NCI-H82 treated with DMSO at 0.1 percent for 48 hours (cell line): ENCODE results near the gene LBP.
A peak's percentile ranks its signal among the peaks of the same experiment; 100 is the strongest.
"Not testable (repeated sequence)": the region's sequence is repeated elsewhere in the genome, so short reads cannot be mapped to it uniquely, and the experiment has no call there.

Source experiments
- DNase-seq: peaks from one replicate; lab custom pipeline; 2025; ENCODE audit not compliant: unreplicated experiment; lab: John Stamatoyannopoulos, UW

Gene LBP

DNA sequence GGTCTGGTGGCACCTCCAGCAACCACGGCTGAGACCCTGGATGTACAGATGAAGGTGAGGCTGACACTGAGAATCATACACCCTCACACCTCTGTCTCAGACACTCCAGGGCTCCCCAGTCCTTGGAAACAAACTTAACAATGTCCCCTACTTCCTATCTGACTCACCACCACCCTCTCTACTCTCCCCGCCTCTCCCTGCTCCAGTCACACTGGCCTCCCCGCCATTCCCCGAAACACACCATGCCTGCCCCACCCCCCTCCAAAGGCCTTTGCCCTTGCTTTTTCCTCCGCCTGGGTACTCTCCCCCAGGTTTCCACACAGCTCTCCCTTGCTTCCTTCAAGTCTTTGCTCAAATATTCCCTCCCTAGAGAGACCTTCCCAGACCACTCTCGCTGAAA lies 26.1 kb upstream of the LBP start:
- DNase-seq: no peak

DNA sequence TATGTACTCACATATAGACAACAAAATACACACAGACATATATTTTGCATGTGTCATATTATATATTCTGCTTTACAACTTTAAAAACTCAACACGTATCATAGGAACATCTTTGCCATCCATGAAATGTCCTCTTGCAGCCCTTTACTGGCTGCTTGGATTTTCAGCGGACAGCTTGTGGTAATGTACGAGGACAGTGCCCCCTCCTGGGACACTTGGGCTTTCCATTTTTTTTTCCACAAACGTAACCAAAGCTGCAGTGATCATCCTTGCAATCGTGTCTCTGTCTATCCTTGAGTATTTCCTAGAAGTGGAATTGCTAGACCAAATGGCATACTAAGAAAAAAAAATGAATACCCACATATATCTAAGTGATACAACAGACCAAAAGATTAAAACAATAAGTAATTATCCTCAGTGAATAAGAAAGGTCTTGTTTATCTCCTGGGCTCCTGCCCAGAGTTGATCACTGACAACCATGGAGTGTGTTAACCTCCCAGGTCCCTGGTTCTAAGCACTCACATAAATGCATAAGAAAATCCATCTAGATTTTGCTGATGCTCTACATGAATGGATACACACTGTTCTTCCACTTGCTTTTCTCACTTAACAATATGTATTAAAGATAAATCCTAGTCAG lies 24.2 kb upstream of the LBP start:
- peak; percentile 55 for DNase-seq

DNA sequence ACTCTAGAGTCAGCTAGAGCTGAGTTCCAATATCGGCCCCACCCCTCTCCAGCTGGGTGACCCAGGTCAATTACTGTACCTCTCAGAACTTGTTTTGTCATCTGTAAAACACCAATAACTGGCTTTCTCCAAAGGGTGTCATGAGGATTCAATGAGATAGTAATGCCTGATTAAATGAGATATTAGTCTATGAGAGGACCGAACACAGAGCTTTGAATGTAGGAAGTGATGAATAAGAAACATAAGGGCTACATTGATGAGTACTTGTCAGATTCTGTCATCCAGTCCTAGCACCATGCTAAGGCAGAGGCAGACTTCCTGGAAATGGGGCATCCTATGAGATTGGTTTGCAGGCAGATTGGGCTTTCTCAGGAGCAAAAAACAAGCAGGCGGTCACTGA lies 22.1 kb upstream of the LBP start:
- no peak for DNase-seq

DNA sequence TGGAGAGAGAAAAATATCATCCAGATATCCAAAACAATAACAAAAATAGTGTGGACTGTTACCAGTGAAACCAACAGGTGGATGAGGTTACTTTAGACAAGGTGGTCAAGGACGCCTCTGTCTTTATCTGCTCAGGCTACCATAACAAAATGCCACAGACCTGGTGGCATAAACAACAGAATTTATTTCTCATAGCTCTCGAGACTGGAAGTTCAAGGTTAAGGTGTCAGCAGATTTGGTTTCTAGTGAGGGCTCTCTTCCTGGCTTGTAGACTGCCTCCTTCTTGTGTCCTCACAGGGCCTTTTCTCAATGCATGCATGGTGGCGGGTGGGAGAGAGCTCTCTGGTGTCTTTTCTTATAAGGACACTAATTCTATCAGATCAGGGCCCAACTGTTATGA lies 21.1 kb upstream of the LBP start:
- DNase-seq: no peak

DNA sequence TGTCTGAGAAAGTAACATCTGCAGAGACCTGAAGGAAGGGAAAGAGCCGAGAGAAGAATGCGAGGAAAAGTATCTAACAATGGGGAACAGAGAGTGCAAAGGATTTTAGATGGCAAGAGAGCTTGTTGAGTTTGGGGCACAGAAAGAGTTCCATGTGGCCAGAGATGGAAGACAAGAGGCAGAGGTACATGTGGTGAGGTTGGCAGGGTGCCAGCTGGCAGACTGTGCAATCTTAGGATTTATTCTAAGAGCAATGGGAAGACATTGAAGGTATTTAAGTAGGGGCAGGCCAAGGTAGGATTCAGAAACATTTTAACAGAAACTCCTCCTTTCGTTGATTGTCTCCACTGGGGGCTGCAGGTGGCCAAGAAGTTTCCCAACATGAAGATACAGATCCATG lies 20.4 kb upstream of the LBP start:
- peak; percentile 65 for DNase-seq

DNA sequence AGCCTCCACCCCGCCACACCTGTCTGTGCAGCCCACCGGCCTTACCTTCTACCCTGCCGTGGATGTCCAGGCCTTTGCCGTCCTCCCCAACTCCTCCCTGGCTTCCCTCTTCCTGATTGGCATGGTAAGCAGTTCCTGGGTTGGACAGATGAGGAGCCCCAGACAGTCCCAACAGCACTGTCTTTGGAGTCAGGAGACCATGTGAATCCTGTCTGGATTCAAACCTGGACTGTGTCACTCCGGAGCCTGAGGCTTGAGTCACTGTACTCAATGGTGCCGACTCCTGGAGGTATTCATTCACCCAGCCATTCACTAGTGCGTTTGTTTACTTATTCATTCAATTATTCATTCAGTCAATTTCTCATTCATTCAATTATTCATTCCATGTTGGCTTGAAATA lies 20.0 kb upstream of the LBP start:
- no peak for DNase-seq

DNA sequence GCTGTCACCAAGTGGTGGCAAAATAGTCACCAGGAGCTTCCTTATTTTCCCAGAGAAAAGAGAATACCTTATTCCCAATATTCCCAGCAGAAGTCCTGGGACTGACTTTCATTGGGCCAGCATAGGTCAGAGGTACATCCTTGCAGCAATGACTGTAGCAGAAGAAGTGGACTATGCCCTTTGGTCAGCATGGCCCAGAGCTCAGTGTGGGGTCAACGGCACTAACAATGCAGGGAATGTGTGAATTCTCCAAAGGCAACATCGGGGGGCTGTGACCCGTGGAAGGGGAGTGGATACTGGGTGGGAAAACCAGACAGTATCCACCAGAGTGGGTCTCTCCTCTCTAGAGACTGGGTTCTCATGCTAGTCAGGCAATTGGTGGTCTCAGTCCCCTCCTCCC lies 15.6 kb upstream of the LBP start:
- no peak for DNase-seq

DNA sequence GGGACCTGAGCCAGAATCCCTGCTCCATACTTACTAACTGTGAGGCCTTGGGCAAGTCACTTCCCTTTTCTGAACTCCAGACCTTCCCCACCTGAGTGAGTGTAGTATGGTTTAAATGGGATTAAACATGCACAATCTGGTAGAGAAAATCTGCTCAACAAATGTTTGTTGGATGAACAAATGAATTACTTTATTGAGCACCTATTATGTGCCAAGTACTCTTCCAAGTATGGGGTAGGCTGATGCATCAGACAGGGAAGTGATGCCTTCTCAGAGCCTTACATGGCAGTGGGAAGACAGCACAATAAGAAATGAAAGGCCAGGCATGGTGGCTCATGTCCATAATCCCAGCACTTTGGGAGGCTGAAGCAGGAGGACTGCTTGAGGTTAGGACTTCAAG lies 15.0 kb upstream of the LBP start:
- DNase-seq: no peak

DNA sequence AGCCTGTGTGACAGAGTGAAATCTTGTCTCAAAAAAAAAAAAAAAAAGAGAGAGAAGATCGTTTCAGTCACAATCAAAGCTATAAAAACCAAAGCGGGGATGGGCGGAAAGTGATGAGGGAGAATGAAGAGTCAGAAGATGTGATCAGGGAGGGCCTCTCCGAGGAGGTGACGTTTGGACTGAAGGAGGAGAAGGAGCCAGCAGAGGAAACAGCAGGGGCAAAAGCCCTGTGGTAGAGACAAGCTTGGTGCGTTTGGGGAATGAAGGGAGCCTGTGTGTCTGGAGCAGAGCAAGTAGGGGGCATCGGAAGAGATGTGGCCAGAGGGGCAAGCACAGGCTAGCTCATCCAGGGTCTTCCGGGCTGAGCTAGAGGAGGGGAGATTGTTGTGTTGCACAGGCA lies 14.5 kb upstream of the LBP start:
- no peak for DNase-seq

DNA sequence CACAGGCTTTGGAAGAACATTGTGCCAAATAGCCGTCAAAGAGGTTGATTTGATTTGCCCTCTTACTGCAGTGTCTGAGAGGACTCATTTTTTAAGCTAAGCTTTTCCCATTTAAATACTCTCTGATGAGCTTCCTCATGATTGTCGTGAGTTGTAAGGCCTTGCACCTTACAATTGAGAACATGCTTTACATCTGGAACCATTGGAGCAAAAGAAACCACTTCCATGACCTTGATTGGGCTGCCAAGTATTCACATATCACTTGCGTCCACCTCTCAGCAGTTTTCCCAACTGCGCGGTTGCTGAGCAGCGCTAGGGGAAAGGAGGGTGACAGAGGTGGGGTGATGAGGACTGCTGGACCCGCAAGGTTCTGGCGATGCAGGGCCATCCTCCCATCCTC lies 12.3 kb upstream of the LBP start:
- DNase-seq: no peak

DNA sequence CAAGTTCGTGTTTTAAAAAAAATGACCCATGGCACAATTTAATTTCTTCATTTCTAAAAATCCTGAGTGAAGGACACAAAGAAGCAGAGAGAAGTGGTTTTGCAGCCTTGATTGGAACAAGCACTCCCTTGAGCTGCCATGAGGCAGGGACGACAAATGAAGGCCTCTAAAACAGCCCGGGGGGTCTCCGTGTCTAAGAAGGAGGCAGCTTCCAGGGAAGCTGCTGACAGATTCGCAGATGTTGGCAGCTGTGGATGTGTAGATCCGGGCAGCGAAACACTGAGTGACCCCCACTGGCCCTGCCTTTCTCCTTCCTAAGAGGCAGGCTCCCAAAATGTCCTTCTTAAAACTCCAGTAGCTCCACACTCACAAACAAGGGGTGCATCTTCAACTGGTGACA lies 9.6 kb upstream of the LBP start:
- no peak for DNase-seq

DNA sequence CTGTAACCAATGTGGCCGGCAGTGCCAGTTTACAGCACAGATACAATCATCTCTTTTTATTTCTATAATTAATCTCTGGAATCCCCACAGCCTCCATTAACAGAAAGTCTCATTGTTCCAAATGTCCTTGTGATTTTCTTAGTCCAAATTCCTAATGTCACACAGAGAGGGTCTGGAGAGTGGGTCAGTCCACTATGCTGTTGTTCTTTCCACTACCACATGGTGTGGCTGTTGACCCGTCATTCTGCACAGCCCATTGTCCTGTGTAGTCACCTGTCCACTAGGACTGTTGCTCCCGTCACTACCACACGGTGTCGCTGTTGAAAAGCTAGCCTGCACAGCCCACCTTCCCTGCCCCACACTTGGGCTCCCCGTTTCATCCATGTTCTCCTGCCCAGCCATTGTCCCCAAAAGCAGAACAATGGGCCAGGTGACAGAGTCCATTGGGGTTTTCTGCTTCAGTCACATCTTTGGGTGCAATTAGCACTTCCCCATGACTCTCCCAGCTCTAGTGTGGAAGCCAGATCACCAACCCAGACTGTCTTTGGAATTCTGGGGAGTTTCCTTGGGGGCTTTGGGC lies 8.6 kb upstream of the LBP start:
- peak; percentile 16 for DNase-seq

DNA sequence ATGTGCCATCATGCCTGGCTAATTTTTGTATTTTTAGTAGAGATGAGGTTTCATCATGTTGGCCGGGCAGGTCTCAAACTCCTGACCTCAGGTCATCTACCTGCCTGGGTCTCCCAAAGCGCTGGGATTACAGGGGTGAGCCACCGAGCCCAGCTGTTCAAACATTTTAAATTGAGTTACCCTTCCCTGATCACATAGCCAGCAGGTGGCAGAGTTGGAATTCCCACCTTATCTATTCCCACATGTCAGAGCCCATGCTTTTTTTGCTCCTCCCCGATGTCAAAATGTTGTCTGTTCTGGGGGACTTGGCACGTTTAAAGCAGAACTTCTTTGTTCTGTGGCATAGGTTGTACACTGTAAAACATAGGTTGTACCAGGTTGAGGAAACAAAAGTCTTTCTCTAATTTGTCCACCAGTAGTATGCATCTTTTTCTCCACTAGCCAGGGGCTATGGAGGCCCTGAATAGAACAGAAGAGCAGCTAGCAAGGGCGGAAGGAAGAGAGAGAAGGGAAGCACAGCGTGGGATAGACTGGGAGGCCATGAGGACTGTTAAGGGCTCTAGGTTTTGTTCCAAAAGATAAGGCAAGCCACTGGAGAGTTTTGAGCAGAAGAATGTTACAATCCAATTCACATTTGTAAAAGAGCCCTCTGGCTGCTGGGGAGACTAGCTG lies 7.3 kb upstream of the LBP start:
- peak; percentile 72 for DNase-seq

DNA sequence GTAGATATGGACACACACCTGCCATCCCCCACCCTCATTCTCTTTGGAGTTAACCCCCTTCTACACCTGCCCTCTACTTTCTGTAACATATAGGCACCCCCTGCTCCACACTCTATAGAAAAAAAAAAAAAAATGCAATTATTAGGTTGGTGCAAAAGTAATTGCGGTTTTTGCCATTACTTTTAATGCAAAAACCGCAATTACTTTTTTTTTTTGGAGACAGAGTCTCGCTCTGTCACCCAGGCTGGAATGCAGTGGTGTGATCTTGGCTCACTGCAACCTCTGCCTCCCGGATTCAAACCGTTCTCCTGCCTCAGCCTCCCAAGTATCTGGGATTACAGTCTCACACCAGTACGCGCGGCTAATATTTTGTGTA lies 6.8 kb upstream of the LBP start:
- DNase-seq: not testable (repeated sequence)

DNA sequence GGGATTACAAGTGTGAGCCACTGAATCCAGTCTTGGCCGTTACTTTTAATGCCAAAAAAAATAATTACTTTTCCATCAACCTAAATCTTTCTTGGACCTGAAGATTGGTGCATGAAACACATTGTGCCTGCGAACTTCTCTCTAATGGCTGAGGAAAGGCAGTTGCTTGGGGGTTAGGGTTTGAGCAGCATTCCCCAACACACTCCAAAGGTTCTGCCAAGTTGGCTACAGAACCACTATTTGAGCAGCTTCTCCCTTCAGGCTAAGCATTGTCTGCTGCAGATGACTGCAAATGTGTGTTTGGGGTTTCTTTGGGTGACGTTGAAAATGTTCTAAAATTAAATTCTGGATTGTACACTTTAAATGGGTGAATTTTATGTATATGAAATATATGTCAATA lies 6.3 kb upstream of the LBP start:
- DNase-seq: no peak

DNA sequence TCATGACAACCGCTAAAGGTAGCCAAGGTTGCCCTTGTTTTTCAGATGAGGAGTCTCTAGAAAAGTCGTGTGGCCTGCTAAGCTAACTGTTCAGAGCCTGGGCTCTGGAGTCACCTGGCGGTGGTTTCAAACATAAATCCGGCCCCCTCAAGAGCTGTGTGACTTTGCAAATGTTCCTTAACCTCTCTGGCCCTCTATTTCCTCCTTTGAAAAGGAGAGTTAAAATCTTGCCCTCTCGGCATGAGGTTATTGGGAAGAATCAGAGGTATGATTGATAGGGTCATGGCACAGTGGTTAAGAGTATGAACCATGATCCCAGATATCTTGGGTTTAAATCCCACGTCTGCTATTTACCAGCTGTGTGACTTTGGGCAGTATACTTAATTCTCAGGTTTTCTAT lies 5.6 kb upstream of the LBP start:
- no peak for DNase-seq

DNA sequence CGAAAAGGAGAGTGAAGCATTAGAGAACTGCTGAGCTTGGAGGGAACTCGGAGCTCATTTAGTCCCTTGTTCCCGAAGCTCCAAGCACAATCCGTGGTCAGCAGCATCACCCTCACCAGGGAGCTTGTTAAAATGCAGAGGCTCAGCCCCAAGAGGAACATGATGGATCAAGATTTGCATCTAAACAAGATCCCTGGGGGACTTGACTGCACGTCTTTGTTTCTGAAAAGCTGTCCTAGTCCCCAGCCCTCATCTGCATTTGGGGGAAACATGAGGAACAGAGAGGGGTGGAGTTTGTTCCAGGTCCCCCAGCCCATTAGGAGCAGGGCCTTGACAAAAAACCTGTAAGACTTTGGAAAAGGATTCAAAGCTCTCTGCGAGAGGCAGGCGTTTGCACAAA lies 4.1 kb upstream of the LBP start:
- no peak for DNase-seq

DNA sequence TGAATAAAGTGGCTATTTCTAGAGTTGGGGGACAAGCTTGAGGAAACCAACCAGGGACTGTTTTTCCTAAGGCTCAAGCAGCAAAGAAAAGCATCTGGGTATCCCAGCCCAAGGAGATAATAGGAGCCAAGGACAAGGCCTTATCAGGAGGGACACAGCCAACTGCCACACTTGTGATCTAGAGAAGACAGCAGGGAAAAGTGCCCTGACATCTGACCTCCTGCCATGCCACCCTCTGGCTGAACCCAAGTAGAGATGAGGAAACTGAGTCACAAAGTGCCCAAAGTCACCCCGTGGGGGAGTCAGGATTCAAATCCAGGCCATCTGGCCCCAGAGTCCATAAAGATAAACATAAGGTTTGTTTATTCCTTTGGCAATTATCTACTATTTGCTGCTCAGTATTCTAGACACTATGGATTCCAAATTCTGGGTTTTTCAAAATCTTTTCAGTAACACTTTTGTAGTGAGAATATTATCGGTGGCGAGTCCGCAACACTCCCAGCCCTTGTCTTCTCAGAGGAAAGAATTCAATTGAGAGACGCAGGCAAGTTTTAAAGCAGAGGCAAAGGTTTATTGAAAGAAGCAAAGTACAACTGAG lies 3.5 kb upstream of the LBP start:
- DNase-seq: no peak

DNA sequence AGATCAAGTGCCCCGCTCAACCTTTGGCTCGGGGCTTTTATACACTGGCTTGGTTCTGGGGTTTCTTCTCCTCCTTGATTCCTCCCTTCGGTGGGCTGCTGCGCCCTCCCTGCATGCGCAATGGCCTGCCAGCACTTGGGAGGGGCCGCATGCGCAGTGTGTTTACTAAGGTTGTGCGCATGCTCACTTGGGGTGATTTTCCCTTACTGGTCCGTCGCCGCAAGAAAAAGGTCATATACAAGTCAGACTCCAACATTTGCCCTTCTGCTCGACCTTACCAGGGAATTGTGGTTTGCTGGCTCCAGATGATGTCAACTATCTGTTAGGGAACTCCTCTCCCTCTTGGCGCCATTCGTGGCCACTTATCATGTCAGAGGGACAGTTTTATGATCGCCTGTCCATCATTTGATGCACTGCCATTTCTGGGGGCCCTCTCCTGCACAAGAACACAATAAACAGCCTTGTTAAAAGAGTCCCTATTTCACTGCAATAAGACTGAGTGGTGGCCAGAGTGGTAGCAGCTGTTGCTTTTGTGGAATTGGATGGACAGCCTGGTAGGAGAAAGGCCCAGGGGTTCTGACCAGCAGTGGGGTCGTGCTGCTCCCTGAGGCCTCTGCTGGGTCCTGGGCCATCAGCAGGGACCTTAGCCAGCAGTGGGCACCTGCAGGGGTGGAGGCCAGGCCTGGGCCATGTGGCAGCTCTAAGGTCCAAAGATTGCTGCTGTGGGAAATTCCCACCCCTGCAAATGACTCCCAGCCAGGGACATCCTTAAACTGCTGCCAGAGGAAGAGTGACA lies 2.8 kb upstream of the LBP start:
- no peak for DNase-seq

DNA sequence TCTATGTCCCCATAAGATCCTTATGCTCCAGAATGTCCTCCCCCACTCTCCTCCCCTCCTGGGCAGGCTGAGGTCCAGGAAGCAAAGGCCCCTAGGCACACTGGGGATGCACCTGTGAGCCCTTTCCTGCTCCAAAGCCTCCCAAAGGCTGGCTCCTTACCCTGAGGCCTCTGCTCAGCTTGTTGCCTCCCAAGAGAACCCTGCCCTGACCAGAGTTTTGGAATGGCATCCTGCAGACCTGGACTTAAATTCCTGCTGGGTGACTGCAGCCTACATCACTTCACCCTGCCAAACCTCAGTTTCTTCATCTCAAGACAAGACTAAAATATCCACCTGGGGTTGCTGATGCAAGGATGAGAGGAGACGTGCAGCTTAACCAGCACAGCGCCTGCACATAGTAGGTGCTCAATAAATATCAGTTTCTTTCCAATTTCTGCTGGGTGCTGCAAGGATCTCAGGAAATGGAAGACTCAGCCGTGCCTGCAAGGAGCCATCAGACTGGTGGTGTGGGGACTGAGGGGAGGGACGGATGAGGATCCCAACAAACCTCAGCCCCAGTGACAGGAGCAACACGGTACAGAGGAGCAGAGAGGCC lies 2.1 kb upstream of the LBP start:
- no peak for DNase-seq

DNA sequence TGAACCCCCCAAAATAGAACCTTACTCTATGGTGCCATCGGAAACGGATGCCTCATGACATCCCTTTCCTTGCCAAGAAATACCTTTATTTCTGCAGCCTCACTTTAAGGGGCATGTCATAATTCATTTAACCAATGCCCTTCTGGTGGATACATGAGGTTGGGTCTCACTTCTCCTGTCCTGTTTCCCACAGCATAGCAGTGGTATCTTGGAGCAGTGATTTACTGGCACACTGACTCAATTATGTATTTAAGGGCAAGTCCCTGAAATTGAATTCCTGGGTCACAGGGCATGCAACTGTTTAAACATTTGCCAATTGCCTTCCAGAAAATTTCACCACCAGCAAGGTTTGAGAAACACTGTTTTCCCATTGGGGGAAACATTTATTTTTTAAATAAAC lies 639 bp upstream of the LBP start:
- DNase-seq: no peak
